Keratinocyte (primary cell): ENCODE results near the gene APOD.

ENCODE experiments used
- CTCF ChIP-seq, 3 experiments: IDR thresholded peaks in 1 of 3; conservative IDR thresholded peaks in 1 of 3; optimal IDR thresholded peaks in 1 of 3; 2 replicates in 2 of 3; 3 replicates in 1 of 3; pipeline versions ENCODE3 to v1.5.1; 2011; ENCODE audit warnings: low read length in 3 of 3, mild to moderate bottlenecking in 3 of 3, moderate library complexity in 2 of 3, control low read depth in 1 of 3, inconsistent platforms in 1 of 3; ENCODE audit not compliant: insufficient read depth in 2 of 3; ENCODE audit errors: extremely low read depth in 1 of 3
- EZH2 ChIP-seq: IDR thresholded peaks from one replicate; pipeline ENCODE4 v1.6.1; 2012; ENCODE audit warnings: inconsistent platforms, mild to moderate bottlenecking, low read length, moderate library complexity

DNA sequence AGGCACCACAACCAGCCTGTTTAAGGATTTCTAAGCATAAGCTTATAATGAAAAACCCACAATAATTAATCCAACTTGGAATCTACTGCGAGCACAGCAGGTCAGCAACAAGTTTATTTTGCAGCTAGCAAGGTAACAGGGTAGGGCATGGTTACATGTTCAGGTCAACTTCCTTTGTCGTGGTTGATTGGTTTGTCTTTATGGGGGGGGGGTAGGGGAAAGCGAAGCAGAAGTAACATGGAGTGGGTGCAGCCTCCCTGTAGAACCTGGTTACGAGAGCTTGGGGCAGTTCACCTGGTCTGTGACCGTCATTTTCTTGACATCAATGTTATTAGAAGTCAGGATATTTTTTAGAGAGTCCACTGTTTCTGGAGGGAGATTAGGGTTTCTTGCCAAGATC, 15.1 kb downstream of the APOD start:
- TF ChIP-seq CTCF (optimal IDR thresholded peaks at IDR 0.05 in 1 of 3, IDR thresholded peaks at IDR 0.05 in 1 of 3, conservative IDR thresholded peaks at IDR 0.05 in 1 of 3; ENCODE audit: extremely low read depth in 1 of 3, insufficient read depth in 2 of 3, low read length in 3 of 3) (no peak), EZH2 (no peak)
